Measurements from ENCODE around the gene MMP14. TPM values are rescaled to one million over a fixed set of nuclear protein-coding genes. Genes with fewer than 3 reads are reported as not detected.

The MMP14 gene
- total and polyA plus RNA-seq, 2 of the 13 experiments (the other 11 are each of a cell fraction or from before 2014, with no cell fraction given): 5.2 to 9.8 TPM

DNA sequence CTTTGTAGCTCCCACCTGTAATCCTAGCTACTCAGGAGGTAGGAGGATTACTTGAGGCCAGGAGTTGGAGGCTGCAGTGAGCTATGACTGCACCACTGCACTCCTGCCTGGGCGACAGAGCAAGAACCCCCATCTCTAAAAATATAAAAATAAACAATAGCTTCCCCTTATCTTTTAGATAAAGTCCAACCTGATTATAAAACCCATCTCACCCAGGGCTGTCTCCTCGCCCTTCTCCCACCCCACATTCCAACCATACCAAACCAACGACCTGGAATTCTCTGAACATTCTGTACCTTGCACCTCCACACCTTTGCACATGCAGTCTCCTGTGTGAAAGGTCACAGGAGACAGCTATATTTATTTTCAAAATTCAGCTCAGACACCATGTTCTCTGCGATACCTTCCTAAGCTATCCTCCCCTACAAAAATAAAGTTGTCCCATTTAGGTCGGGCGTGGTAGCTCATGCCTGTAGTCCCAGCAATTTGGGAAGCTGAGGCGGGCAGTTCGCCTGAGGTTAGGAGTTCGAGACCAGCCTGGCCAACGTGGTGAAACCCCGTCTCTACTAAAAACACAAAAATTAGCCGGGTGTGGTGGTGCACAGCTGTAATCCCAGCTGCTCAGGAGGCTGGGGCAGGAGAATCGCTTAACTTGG lies 28.8 kb upstream of the MMP14 start (continued):
- TF ChIP-seq, protein P1, sequence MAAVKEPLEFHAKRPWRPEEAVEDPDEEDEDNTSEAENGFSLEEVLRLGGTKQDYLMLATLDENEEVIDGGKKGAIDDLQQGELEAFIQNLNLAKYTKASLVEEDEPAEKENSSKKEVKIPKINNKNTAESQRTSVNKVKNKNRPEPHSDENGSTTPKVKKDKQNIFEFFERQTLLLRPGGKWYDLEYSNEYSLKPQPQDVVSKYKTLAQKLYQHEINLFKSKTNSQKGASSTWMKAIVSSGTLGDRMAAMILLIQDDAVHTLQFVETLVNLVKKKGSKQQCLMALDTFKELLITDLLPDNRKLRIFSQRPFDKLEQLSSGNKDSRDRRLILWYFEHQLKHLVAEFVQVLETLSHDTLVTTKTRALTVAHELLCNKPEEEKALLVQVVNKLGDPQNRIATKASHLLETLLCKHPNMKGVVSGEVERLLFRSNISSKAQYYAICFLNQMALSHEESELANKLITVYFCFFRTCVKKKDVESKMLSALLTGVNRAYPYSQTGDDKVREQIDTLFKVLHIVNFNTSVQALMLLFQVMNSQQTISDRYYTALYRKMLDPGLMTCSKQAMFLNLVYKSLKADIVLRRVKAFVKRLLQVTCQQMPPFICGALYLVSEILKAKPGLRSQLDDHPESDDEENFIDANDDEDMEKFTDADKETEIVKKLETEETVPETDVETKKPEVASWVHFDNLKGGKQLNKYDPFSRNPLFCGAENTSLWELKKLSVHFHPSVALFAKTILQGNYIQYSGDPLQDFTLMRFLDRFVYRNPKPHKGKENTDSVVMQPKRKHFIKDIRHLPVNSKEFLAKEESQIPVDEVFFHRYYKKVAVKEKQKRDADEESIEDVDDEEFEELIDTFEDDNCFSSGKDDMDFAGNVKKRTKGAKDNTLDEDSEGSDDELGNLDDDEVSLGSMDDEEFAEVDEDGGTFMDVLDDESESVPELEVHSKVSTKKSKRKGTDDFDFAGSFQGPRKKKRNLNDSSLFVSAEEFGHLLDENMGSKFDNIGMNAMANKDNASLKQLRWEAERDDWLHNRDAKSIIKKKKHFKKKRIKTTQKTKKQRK (IDR thresholded peaks at IDR 0.05; ENCODE audit: low read length): no peak
- TF ChIP-seq ELF3 (CRISPR knock-in tag; IDR thresholded peaks at IDR 0.05): 0 out of 2 replicates have a peak, but pooled peaks have one; percentile 4
- TF ChIP-seq HIVEP1 (CRISPR knock-in tag; IDR thresholded peaks at IDR 0.05): no peak
- no peak for TF ChIP-seq STAT5B (CRISPR knock-in tag; IDR thresholded peaks at IDR 0.05)
- TF ChIP-seq AGO2 (optimal IDR thresholded peaks at IDR 0.05; ENCODE audit: low read depth, low read length): no peak
- TF ChIP-seq, protein P2, sequence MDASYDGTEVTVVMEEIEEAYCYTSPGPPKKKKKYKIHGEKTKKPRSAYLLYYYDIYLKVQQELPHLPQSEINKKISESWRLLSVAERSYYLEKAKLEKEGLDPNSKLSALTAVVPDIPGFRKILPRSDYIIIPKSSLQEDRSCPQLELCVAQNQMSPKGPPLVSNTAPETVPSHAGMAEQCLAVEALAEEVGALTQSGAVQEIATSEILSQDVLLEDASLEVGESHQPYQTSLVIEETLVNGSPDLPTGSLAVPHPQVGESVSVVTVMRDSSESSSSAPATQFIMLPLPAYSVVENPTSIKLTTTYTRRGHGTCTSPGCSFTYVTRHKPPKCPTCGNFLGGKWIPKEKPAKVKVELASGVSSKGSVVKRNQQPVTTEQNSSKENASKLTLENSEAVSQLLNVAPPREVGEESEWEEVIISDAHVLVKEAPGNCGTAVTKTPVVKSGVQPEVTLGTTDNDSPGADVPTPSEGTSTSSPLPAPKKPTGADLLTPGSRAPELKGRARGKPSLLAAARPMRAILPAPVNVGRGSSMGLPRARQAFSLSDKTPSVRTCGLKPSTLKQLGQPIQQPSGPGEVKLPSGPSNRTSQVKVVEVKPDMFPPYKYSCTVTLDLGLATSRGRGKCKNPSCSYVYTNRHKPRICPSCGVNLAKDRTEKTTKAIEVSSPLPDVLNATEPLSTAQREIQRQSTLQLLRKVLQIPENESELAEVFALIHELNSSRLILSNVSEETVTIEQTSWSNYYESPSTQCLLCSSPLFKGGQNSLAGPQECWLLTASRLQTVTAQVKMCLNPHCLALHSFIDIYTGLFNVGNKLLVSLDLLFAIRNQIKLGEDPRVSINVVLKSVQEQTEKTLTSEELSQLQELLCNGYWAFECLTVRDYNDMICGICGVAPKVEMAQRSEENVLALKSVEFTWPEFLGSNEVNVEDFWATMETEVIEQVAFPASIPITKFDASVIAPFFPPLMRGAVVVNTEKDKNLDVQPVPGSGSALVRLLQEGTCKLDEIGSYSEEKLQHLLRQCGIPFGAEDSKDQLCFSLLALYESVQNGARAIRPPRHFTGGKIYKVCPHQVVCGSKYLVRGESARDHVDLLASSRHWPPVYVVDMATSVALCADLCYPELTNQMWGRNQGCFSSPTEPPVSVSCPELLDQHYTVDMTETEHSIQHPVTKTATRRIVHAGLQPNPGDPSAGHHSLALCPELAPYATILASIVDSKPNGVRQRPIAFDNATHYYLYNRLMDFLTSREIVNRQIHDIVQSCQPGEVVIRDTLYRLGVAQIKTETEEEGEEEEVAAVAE (CRISPR knock-in tag; IDR thresholded peaks at IDR 0.05; ENCODE audit: borderline replicate concordance): no peak
- TF ChIP-seq, protein P3, sequence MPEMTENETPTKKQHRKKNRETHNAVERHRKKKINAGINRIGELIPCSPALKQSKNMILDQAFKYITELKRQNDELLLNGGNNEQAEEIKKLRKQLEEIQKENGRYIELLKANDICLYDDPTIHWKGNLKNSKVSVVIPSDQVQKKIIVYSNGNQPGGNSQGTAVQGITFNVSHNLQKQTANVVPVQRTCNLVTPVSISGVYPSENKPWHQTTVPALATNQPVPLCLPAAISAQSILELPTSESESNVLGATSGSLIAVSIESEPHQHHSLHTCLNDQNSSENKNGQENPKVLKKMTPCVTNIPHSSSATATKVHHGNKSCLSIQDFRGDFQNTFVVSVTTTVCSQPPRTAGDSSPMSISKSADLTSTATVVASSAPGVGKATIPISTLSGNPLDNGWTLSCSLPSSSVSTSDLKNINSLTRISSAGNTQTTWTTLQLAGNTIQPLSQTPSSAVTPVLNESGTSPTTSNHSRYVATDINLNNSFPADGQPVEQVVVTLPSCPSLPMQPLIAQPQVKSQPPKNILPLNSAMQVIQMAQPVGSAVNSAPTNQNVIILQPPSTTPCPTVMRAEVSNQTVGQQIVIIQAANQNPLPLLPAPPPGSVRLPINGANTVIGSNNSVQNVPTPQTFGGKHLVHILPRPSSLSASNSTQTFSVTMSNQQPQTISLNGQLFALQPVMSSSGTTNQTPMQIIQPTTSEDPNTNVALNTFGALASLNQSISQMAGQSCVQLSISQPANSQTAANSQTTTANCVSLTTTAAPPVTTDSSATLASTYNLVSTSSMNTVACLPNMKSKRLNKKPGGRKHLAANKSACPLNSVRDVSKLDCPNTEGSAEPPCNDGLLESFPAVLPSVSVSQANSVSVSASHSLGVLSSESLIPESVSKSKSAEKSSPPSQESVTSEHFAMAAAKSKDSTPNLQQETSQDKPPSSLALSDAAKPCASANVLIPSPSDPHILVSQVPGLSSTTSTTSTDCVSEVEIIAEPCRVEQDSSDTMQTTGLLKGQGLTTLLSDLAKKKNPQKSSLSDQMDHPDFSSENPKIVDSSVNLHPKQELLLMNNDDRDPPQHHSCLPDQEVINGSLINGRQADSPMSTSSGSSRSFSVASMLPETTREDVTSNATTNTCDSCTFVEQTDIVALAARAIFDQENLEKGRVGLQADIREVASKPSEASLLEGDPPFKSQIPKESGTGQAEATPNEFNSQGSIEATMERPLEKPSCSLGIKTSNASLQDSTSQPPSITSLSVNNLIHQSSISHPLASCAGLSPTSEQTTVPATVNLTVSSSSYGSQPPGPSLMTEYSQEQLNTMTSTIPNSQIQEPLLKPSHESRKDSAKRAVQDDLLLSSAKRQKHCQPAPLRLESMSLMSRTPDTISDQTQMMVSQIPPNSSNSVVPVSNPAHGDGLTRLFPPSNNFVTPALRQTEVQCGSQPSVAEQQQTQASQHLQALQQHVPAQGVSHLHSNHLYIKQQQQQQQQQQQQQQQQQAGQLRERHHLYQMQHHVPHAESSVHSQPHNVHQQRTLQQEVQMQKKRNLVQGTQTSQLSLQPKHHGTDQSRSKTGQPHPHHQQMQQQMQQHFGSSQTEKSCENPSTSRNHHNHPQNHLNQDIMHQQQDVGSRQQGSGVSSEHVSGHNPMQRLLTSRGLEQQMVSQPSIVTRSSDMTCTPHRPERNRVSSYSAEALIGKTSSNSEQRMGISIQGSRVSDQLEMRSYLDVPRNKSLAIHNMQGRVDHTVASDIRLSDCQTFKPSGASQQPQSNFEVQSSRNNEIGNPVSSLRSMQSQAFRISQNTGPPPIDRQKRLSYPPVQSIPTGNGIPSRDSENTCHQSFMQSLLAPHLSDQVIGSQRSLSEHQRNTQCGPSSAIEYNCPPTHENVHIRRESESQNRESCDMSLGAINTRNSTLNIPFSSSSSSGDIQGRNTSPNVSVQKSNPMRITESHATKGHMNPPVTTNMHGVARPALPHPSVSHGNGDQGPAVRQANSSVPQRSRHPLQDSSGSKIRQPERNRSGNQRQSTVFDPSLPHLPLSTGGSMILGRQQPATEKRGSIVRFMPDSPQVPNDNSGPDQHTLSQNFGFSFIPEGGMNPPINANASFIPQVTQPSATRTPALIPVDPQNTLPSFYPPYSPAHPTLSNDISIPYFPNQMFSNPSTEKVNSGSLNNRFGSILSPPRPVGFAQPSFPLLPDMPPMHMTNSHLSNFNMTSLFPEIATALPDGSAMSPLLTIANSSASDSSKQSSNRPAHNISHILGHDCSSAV (CRISPR knock-in tag; IDR thresholded peaks at IDR 0.05; ENCODE audit: borderline replicate concordance): no peak
- no peak; the same call in 1 of the 2 replicates for TF ChIP-seq TEAD2 (CRISPR knock-in tag; IDR thresholded peaks at IDR 0.05)
- TF ChIP-seq, protein P4, sequence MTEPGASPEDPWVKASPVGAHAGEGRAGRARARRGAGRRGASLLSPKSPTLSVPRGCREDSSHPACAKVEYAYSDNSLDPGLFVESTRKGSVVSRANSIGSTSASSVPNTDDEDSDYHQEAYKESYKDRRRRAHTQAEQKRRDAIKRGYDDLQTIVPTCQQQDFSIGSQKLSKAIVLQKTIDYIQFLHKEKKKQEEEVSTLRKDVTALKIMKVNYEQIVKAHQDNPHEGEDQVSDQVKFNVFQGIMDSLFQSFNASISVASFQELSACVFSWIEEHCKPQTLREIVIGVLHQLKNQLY (CRISPR knock-in tag; IDR thresholded peaks at IDR 0.05): peak; percentile 94
- TF ChIP-seq ZNF883 (CRISPR knock-in tag; IDR thresholded peaks at IDR 0.05; ENCODE audit: not compliant biosample characterization): peak; percentile 61
